Stimulated activated CD4-positive, alpha-beta T cell treated with anti-CD3 and anti-CD28 coated beads, Interleukin-4, amount 100 ng/mL, for 1 hour (primary cell): ENCODE data around the gene KAT7.
"Not testable (repeated sequence)": the region's sequence is repeated elsewhere in the genome, so short reads cannot be mapped to it uniquely, and the experiment has no call there.

Experiments used
- DNase-seq: peaks from one replicate; pipeline ENCODE4 v3.0.0-alpha.2; 2020

Gene KAT7

GRCh38 chr17:49814781-49815529, 26.5 kb downstream of the KAT7 start:
- DNase-seq = no peak

- DNase-seq = no peak
Measured at GRCh38 chr17:49815761-49816281, 27.3 kb downstream of the KAT7 start.

GRCh38 chr17:49817993-49818392, 29.5 kb downstream of the KAT7 start:
- DNase-seq = peak; percentile 21

GRCh38 chr17:49819138-49819537, 30.7 kb downstream of the KAT7 start:
- no peak for DNase-seq

GRCh38 chr17:49819651-49820050, 31.2 kb downstream of the KAT7 start:
- DNase-seq = no peak

- DNase-seq = no peak
Measured at GRCh38 chr17:49820773-49821172, 32.3 kb downstream of the KAT7 start.

- no peak for DNase-seq
Measured at GRCh38 chr17:49821466-49821865, 33.0 kb downstream of the KAT7 start.

- no peak for DNase-seq
Measured at GRCh38 chr17:49821916-49822315, 33.4 kb downstream of the KAT7 start.

- no peak for DNase-seq
Measured at GRCh38 chr17:49822829-49823228, 34.3 kb downstream of the KAT7 start.

- no peak for DNase-seq
Measured at GRCh38 chr17:49823614-49824013, 35.1 kb downstream of the KAT7 start.

- no peak for DNase-seq
Measured at GRCh38 chr17:49825645-49826044, 37.2 kb downstream of the KAT7 start.

GRCh38 chr17:49828325-49828724, 39.8 kb downstream of the KAT7 start:
- not testable (repeated sequence) for DNase-seq

- DNase-seq = no peak
Measured at GRCh38 chr17:49829026-49829425, 40.5 kb downstream of the KAT7 start.

- no peak for DNase-seq
Measured at GRCh38 chr17:49830605-49831004, 42.1 kb downstream of the KAT7 start.

GRCh38 chr17:49832840-49833599, 44.5 kb downstream of the KAT7 start:
- DNase-seq = no peak

GRCh38 chr17:49834118-49834743, 45.8 kb downstream of the KAT7 start:
- DNase-seq = no peak

- DNase-seq = no peak
Measured at GRCh38 chr17:49835472-49835871, 47.0 kb downstream of the KAT7 start.

GRCh38 chr17:49836111-49837030, 47.9 kb downstream of the KAT7 start:
- no peak for DNase-seq

- no peak for DNase-seq
Measured at GRCh38 chr17:49839455-49839854, 51.0 kb downstream of the KAT7 start.

- no peak for DNase-seq
Measured at GRCh38 chr17:49841548-49841947, 53.1 kb downstream of the KAT7 start.

GRCh38 chr17:49842371-49842770, 53.9 kb downstream of the KAT7 start:
- DNase-seq = no peak

GRCh38 chr17:49842846-49843245, 54.4 kb downstream of the KAT7 start:
- no peak for DNase-seq
